Suppressor macrophage treated with lipopolysaccharide for 4 hours (primary cell): ENCODE data around the gene UBE2D4.
"Not testable (repeated sequence)": the region's sequence is repeated elsewhere in the genome, so short reads cannot be mapped to it uniquely, and the experiment has no call there.

Experiments
- DNase-seq: peaks from one replicate; pipeline ENCODE4 v3.0.0-alpha.2; 2020

UBE2D4 gene

DNA sequence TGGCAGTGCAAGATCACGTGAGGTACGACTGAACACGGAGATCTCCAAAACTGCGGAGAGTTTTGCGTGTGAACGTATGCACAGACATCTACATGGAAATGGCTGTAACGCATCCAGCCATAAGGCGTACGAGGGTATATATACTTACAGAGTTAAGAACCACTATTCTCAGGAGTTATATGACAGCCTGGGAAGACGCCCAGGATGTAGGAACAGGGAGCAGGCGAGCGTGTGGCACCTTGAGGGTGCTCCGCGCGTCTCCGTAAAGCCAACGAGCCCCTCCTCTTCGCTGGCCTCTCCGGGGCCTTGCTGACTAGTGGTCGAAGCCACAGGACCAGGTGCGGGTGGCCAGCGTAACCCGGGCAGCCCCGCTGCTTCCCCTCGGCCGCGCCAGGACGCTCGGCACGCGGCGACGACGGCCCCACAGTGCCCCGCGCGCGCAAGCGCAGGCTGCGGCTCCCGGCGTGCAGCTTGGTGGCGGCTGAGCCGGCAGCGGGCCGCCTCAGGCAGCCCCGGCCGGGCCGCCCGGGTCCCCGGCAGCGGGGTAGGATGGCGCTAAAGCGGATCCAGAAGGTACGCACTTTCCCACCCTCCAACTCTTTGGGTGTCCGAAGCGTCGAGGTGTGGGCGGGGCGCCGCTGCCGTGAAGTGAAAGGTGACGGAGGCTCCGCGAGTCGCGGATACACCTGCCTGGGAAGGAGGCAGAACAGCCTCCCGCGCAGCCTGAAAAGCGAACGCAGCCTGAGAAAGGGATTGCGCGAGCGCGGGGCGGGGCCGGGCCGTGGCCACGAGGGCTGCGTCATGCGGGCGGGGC, at the start of gene UBE2D4:
UBE2D4 (plus strand) TSS at position 453 of the 814 bp plus-strand sequence; CDS start at position 550, 97 bp downstream.
- peak; percentile 79 for DNase-seq

- no peak for DNase-seq
Measured at GRCh38 chr7:43876976-43877745, 49.1 kb upstream of the UBE2D4 start.

DNA sequence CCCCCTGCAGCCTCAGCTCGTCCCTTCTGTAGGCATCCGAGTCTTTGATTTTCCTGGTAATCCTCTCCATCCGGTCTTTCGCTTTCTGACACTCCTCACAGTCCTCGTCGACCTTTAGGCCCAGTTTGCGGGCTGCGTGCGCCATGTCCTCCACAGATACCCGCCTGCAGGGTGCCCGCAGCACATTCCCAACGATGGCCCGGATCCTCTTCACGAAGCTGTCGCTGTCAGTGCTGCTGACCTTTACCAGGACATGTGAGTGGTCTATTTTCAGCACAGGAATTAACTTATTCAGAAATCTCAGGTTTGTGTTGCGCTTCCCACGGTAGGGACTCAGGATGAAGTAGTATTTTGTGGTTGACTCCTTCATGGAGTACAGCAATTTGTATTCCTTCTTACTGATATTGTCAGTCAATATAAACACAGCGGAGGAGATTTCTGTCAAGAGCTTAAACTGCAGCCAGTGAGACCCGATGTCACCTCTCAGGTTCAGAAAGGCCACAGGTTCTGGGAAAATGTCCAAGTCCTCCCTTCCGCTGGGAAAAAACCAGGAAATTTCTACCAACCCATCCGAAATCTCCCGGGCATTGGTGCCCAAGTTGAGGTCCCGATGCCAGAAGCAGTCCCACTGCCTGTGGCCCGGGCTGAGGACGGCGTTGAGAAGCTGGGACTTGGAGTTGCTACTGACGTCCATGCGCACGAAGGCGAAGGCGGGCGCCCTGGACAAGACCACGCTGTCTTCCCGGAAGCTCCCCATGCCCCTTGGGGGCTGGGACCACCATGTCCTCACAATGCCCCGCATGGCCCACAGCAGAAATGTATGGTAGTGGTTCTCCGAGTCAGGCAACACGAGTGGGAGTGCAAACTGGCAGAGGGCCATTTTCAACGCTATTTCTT, 48.0 kb upstream of the UBE2D4 start:
- no peak for DNase-seq

DNA sequence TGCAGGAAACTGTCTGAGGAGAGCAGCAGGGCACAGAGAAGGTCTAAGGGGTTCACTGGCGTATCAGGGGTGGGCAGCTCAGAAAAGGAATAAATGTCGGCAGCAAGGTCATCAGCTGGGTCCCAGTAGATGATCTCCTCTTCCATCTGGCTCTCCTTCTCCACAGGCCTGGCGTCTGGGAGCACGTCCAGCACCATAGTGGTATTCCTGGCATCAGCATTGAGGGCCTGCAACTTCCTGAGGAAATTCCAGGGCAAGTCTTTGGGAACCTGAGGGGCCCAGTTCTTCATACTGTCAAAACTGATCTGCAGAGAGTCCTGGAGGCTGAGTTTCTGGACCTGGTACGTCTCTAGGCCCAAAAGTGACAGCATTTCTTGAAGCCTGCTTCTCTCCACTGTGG, 47.4 kb upstream of the UBE2D4 start:
- no peak for DNase-seq

- peak; percentile 69 for DNase-seq
Measured at GRCh38 chr7:43879477-43879876, 46.8 kb upstream of the UBE2D4 start.

- DNase-seq, result peak; percentile 23
Measured at GRCh38 chr7:43880596-43880995, 45.6 kb upstream of the UBE2D4 start.

- no peak for DNase-seq
Measured at GRCh38 chr7:43884209-43884608, 42.0 kb upstream of the UBE2D4 start.

DNA sequence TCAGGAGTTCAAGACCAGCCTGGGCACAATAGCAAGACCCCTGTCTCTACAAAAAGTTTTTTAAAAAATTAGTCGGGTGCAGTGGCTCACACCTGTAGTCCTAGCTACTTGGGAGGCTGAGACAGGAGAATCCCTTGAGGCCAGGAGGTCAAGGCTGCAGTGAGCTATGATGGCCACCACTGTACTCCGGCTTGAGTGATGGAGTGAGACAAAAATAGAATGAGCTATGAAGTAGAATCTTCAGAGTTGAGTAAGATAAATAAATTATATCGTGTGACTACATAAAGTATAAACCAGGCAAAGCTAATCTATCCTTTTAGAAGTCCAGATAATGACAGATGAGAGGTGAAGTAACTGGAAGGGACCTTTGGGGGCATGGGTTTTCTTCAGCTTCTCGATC, 41.6 kb upstream of the UBE2D4 start:
- DNase-seq, result no peak

- DNase-seq, result peak; percentile 21
Measured at GRCh38 chr7:43888993-43889945, 37.0 kb upstream of the UBE2D4 start.

DNA sequence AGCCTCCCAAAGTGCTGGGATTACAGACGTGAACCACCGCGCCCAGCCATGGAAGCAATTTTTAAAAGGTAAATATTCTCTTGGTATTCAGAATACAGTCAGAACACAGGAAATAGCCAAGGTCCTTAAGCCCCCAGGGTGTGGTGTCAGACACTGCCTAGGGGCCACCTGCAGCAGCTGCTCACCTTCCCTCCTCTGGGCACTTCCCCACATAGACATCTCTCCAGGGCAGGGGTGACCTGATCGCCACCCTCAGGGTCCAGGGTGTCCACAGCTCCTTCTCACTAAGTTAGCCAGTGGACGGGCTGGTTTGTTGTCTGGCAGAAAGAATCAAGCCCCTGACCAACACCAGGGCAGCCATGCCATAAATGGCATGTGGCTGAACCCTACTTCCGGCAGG, 35.8 kb upstream of the UBE2D4 start:
- DNase-seq, result no peak

DNA sequence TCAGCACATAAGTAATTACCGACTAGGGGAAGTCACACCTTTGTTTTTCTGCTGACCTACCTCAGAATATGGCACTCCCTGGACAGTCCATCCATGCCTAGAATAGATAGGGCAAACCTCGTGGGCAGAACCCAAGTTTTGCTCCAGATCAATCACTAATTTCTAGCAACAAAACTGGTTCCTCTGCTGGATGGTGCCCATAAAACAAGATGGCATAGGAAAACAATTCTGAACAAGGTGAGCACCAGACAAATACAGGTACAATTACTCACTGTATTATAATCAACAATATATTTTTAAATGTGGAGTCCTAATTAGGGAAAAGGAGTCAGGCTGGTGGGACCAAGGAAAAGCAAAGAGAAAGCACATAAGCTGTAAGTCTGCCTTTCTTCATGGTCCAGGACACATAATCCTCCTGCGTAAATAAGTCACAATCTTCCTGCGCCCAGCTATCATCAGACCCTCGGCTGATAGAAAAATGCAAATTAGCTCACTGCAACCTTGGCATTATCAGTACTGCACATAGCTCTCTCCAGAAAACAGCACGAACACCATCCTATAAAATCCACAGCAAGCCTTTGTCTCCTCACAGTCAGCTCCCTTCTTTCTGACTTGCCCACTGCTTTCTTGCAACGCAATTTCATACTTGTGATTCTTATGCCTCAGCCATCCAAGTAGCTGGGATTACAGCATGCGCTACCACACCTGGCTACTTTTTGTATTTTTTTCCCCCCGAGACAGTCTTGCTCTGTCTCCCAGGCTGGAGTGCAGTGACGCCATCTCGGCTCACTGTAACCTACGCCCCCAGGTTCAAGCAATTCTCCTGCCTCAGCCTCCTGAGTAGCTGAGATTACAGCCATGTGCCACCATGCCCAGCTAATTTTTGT, 34.9 kb upstream of the UBE2D4 start:
- no peak for DNase-seq

- DNase-seq, result no peak
Measured at GRCh38 chr7:43895847-43896415, 30.3 kb upstream of the UBE2D4 start.

GRCh38 chr7:43898571-43898970, 27.7 kb upstream of the UBE2D4 start:
- not testable (repeated sequence) for DNase-seq

GRCh38 chr7:43902542-43903054, 23.6 kb upstream of the UBE2D4 start:
- no peak for DNase-seq

DNA sequence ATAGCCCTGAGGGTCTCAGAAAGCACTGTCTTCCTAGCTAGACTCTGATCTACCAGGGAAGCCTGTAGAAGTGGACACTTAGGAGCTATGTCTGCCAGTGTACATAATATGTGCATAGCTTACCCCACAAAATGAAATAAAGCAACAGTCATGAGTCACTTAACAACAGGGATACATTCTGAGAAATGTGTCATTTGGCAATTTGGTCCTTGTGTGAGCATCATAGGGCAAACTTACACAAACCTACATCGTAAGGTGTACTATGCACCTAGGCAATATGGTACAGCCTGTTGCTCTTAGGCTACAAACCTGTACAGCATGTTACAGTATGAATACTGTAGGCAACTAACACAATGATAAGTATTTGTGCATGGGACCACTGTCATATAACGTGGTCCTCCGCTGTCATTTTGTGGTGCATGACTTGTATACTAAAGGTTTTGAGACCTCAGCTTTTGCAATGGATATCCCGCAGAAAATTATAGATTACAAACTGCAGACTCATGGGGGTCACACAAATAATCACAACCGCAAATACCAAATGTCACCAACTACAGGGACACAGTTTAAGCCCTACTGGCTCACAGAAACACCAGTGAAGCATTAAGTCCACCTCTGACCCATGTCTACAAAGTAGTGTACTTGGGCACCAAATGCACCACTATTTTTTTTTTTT, 21.6 kb upstream of the UBE2D4 start:
- DNase-seq, result peak; percentile 10

DNA sequence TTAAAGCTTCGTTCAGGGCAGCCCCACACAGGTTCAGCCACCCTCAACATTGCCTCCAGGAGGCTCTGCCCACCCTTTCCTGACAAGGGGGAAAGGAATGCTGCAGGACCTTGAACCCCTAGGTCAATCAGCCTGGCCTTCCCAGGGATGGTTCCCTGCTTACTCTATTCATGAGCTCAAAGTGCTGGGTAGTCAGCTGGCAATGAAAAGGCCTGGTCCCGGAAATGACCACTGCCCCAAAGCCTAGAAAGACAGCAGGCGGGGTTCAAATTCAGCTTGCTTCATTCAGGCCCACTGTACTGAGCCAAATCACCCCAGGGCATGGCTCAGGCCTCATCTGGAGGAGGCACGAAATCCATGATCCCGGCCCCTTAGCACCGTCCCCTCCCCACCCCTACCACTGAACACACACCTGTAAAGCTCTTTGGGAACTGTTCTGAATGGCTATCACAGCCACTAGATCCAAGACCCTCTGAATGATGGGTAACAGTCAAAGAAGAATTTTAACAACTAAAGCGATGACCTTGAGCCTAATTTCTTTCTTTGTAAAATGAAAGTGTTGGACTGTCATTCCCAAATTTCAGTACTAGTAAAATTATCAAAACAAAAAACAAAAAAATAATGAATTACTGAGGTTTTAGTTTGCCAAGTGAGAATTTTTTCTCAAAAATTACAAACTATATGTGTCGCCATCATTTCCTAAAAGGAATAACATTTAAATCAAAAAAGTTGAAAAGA, 20.9 kb upstream of the UBE2D4 start:
- no peak for DNase-seq

GRCh38 chr7:43905956-43906330, 20.3 kb upstream of the UBE2D4 start:
- peak; percentile 20 for DNase-seq

DNA sequence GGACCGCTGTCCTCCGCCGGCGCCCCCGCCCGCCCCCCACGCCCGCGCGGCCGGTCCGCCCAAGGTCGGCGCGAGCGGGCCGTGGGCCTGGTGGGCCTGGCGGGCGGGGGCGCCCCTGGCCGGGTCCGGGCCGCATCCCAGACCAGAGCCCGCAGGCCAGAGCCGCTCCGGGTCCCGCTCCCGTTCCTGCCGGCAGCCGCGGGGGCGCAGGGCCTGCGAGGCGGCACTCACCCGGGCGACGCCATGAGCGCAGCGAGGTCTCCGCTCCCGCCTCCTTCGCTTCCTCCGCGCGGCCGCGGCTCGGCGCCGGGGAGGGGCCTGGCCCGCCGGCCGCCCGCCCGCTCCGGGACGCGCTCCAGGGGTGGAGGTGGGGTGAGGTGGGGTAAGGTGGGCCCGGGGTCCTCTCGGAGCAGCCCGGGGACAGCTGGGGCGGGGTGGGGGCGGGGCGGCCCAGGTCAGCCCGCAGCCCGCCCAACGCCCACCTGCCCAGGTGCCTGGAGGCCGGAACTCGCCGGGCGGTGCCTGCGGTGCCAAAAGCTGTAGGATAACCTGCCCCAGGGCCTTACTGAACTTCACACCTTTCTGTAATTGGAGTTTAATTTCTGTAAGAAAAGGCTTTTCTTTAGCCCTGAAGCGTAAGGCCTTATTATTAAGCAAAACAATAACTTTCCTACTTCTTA, 19.8 kb upstream of the UBE2D4 start, which contains the start of gene URGCP:
URGCP (minus strand) TSS at position 266 of the 680 bp plus-strand sequence; CDS start at position 245, 21 bp downstream.
- DNase-seq, result peak; percentile 66
